GM20000 (cell line): ENCODE results near the gene VAV2.

Source experiments
- DNase-seq: peaks from one replicate; pipeline ENCODE4 v3.0.0; 2012; ENCODE audit warnings: low spot score
- TF ChIP-seq, protein P1 (sequence below): IDR thresholded peaks from 2 replicates; pipeline ENCODE4 v1.5.1; 2012; ENCODE audit warnings: mild to moderate bottlenecking, control low read depth; ENCODE audit errors: extremely low read depth, missing control alignments

The VAV2 gene

DNA sequence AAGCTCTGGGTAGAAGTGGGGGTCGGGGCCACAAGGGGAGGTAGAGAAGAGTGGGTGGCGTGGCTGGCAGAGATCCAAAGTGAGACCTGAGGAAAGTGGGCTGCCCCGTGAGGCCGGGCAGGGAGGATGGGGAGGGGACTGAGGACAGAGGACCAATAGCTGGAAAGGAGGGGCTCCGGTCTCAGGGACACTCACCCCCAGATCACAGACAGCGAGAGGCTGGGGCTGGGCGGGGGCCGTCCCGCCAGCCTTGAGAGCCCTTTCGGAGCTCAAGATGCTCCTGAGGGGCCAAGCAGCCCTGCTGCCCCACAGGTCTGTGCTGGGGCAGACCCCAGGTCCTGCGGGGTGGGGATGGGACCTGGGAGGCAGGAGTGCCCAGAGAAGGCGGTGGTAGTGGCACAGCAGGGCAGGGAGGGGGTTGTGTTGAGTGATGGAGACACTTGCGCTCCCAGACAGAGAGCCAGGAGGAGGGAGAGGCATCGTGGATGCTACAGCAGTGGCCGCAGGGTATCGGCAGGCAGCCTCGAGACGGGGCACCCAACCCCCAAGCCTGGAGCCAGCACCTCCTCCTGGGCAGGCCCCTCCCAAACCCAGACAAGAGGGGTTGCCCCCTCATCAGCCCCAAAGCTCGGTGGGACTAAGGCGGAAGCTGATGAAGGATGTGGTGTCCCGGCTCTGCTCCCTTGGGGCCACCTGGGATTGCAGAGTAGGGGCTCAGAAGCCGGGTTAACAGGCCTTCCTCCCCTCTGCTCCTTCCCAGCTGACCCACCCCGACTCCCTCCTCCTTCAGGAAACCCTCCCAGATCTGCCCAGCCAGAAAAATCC, 257.3 kb downstream of the VAV2 start:
- TF ChIP-seq, protein P1, sequence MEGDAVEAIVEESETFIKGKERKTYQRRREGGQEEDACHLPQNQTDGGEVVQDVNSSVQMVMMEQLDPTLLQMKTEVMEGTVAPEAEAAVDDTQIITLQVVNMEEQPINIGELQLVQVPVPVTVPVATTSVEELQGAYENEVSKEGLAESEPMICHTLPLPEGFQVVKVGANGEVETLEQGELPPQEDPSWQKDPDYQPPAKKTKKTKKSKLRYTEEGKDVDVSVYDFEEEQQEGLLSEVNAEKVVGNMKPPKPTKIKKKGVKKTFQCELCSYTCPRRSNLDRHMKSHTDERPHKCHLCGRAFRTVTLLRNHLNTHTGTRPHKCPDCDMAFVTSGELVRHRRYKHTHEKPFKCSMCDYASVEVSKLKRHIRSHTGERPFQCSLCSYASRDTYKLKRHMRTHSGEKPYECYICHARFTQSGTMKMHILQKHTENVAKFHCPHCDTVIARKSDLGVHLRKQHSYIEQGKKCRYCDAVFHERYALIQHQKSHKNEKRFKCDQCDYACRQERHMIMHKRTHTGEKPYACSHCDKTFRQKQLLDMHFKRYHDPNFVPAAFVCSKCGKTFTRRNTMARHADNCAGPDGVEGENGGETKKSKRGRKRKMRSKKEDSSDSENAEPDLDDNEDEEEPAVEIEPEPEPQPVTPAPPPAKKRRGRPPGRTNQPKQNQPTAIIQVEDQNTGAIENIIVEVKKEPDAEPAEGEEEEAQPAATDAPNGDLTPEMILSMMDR = no peak
- DNase-seq = no peak

DNA sequence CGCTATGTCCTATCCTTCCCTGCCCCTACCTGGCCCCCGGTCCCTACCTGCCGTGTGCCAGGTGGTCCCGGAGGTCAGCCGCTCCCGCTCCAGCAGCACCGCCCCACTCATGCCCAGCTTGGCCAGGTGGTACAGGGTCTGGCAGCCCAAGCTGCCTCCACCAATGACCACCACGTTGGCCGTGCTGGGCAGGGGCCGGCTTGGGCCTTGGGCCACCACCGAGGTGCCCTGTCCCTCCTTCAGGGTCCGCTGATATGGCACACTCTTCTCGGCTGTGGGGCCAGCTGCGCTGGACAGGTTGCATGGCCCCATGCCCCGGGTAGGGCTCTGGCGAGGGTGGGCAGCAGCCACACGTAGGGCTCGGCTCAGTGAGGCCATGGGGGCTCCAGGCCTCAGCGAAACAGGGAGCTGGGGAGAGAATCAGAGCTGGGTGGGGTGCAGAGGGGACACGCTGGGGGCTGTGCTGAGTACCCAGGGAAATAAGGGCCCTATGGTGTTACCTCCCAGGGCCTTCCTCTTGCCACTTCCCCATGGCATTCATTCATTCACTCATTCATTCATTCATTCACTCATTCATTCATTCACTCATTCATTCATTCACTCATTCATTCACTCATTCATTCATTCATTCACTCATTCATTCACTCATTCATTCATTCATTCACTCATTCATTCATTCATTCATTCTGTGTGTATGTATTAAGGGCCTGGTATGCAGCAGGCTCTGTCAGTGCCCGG, 258.2 kb downstream of the VAV2 start:
- no peak for DNase-seq
- TF ChIP-seq, protein P1 = no peak

DNA sequence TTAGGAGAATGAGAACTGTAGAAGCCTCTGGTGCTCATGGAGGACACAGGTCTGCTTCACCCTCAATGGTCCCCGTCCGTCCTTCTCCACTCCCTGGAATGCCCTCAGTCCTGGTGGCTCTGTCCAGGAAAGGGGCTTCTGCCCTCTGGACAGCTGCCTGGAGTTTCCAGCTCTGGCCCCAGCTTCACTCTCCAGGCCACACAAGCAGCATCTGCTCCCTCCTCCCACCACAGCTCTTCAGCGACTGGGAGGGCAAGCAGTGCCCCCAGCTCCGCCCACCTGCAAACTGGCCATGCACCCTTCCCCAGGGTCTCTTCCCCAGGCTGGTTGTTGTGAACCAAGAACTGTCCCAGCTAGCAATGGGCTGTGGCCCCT, 258.7 kb downstream of the VAV2 start:
- DNase-seq = no peak
- TF ChIP-seq, protein P1 = no peak

DNA sequence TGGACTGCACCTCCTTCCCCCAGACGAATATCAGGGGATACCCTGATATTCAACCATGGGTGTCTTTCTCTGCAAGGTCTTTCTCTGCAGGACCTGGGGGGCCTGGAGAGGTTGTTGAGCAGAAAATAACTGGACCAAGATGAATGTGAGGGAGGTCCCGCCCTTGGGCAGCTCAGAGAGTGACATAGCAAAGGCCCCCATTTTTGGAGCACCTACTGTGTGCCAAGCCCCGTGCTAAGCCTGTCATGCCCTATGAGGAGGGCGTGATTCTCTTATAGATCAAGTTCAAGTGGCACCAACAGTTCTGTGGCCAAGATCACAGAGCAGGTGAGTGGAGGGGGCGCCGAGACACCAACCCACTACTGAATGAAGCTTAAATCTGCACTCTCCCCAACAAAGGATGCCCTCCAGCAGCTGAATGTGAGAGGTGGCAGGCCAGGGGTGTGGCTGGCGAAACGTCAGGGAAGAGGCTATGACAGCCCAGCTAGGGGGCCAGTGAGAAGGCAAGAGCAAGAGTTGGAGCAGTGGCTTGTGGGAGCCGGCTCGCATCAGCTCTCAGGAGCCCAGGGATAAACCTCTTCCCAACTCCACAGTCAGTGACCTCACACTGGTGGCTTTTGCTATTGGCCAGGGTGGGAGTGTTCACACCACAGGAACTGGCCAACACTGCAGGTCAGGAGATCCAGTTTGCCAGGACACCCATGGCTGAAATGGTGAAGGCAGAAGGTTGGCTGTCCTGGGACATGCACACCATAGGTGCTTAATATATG, 259.3 kb downstream of the VAV2 start:
- TF ChIP-seq, protein P1 = no peak
- no peak for DNase-seq

DNA sequence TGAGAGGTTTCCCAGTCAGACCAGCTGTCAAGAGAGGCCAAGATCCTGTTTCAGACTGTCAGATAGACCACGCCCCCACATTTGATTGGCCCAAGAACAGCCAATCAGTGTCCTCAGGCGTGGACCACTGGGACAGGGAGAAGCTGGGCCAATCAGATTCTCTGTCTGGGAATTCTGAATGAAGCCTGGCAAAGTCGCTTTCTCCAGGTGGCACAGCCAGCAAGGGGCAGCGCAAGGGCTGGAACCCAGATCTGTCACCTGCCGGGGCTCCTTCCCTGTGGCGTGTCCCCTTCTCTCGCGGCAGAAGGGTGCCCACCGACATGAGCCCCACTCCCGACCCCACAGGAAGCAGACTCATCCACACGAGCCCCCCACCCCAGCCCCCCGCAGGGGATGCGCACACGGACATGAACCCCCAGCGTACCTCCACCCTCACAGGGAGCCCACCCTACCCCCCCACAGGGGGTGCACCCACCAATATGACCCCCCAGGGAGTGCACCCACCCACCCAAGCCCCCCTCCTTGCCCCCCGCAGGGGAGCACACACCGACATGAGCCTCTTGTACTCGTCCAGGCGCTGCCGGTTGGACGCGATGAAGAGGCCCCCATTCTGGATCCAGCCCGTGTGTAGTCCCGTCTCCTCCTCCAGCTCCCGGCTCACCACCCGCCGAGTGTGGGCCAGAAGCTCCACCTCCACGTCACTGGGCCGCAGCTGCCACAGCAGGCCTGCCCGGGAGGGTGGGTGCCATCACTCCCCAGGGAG, 260.1 kb downstream of the VAV2 start:
- DNase-seq = no peak
- TF ChIP-seq, protein P1 = no peak

DNA sequence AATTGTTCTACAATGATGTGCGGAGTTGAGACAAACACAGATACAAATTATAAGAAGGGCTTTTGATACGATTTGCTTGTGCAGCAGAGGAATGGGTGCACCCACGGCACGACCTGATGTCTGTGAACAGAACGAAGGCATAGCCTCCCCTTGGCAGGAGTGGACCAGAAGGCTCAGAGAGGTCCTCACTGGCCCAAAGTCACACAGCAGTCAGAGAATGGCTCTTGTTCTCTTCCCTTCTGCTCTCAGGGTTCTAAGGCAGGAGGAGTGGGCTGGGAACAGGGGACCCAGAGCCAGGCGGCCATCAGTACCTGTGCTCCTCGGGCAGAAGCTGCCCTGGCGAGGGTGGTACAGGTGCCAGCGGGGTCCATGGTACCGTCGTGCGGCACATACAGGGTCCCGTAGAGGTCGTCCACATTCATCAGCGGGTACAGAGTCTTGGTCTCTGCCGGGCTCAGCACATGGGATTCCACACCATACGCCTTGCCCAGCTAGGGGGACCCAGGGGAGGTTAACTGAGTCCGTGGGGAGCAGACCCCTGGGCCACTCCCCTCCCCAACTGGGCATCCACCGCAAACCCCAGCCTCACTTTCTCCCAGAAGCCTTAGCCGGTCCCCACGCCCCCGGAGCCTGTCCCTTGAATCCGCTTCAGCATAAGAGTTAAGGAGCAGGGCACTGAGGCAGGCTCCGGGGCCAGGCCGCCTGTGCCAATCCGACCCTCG, 261.0 kb downstream of the VAV2 start:
- DNase-seq = no peak
- TF ChIP-seq, protein P1 = no peak
